Kidney epithelial cell (primary cell): Measurements from ENCODE around the gene RNF40. TPM values are rescaled to one million over a fixed set of nuclear protein-coding genes. Genes with fewer than 3 reads are reported as not detected.

Source experiments
- DNase-seq: peaks from one replicate; pipeline ENCODE4 v3.0.0-alpha.2; 2010; ENCODE audit warnings: low read depth
- H3K27me3 ChIP-seq: 2 replicates; pipeline ENCODE4 v1.6.0; 2011; ENCODE audit warnings: low read length; ENCODE audit not compliant: control insufficient read depth, insufficient read depth
- H3K36me3 ChIP-seq: 2 replicates; pipeline ENCODE4 v1.5.1; 2011; ENCODE audit warnings: low read length; ENCODE audit not compliant: control insufficient read depth, insufficient read depth
- H3K4me3 ChIP-seq: 2 replicates; pipeline ENCODE4 v1.5.1; 2011; ENCODE audit warnings: low read depth, mild to moderate bottlenecking, control low read depth, low read length
- CTCF ChIP-seq: IDR thresholded peaks from 2 replicates; pipeline ENCODE4 v1.5.1; 2011; ENCODE audit warnings: mild to moderate bottlenecking, moderate library complexity, low read length, control low read depth, inconsistent platforms; ENCODE audit not compliant: insufficient read depth, poor library complexity, severe bottlenecking
- total RNA-seq: library from RNA; depleted of rRNA; stranded (reverse); fragments of >200 nt; gene quantifications from 2 replicates; pipeline ENCODE4 v1.2.3, GENCODE V29; 2015

RNF40 gene
- total RNA-seq, 1 donor from 2014 or later, result 130 TPM

GRCh38 chr16:30756781-30757100 lies 5.4 kb upstream of the RNF40 start:
- peaks cover 3% of the 10 kb centered on the region for H3K36me3 ChIP-seq

GRCh38 chr16:30757316-30757715 lies 4.8 kb upstream of the RNF40 start:
- H3K36me3 ChIP-seq, result peaks cover 3% of the 10 kb centered on the region
- no peak overlapping the region for H3K4me3 ChIP-seq
- no peaks in the 10 kb centered on the region for H3K27me3 ChIP-seq
- DNase-seq, result no peak
- no peak for TF ChIP-seq CTCF

More at GRCh38 chr16:30756781-30757100, 5.4 kb upstream of the RNF40 start:
- no peak for TF ChIP-seq CTCF
- no peak for DNase-seq
- no peak overlapping the region for H3K4me3 ChIP-seq
- H3K27me3 ChIP-seq, result no peaks in the 10 kb centered on the region

GRCh38 chr16:30758988-30759491 lies 3.1 kb upstream of the RNF40 start:
- no peak for TF ChIP-seq CTCF
- no peak for DNase-seq
- Histone ChIP-seq H3K36me3 (peaks cover 3% of the 10 kb centered on the region), H3K27me3 (no peaks in the 10 kb centered on the region), H3K4me3 (no peak overlapping the region)

GRCh38 chr16:30760001-30760559 lies 2.0 kb upstream of the RNF40 start:
- Histone ChIP-seq H3K4me3 (no peak overlapping the region), H3K27me3 (no peaks in the 10 kb centered on the region), H3K36me3 (peaks cover 6% of the 10 kb centered on the region)
- no peak for DNase-seq
- TF ChIP-seq CTCF, result no peak

- no peak for TF ChIP-seq CTCF
- no peaks in the 10 kb centered on the region for H3K27me3 ChIP-seq
- H3K36me3 ChIP-seq, result peaks cover 6% of the 10 kb centered on the region
- DNase-seq, result no peak
- H3K4me3 ChIP-seq, result peak overlapping the region; percentile 82
Observed at GRCh38 chr16:30760577-30761426, 1.3 kb upstream of the RNF40 start.
